RWPE1 (cell line): ENCODE measurements around the gene PER2.

Source experiments
- CTCF ChIA-PET: fragments of 350-600 bp; sonication (Branson Sonifier 250); formaldehyde crosslinking; extraction: SDS; loops from one replicate; lab custom pipeline; 2021; lab: Yijun Ruan, JAX
- POLR2A ChIA-PET: fragments of 400-600 bp; formaldehyde crosslinking; extraction: SDS; loops from one replicate; lab custom pipeline; 2020; ENCODE audit warnings: antibody characterized with exemption; ENCODE audit not compliant: low non-redundant PET; lab: Yijun Ruan, JAX
- DNase-seq: peaks from one replicate; pipeline ENCODE4 v3.0.0; 2012; ENCODE audit warnings: low spot score
- H3K27ac ChIP-seq: fragments of 450-650 bp; 2 replicates; pipeline ENCODE4 v1.5.1; 2017
- TF ChIP-seq, protein P1 (sequence below): fragments of 450-650 bp; conservative IDR thresholded peaks from 2 replicates; pipeline ENCODE4 v1.5.1; 2017; ENCODE audit warnings: low read depth, mild to moderate bottlenecking

The PER2 gene

DNA sequence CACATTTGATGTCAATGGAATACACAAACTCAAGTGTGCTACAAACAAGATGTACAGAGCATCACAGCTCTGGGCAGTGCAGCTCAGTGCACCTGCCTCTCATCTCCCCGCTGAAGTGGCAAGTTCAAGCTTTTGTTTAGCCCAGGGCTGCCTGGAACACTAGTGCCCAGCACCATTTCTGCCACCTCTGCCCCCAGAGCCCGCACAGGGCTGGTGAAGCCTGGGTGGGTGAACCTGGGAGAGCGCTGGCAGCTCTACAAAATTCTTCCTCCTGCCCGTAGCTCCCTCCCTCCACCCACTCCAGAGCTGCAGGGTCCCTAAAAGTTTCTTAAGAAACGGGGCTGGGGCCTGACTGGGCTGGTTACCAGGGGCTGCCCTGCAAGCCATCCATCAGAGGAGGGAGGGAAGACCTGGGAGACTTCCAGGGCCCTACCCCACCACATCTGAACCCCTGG lies 50.1 kb downstream of the PER2 start:
- TF ChIP-seq, protein P1, sequence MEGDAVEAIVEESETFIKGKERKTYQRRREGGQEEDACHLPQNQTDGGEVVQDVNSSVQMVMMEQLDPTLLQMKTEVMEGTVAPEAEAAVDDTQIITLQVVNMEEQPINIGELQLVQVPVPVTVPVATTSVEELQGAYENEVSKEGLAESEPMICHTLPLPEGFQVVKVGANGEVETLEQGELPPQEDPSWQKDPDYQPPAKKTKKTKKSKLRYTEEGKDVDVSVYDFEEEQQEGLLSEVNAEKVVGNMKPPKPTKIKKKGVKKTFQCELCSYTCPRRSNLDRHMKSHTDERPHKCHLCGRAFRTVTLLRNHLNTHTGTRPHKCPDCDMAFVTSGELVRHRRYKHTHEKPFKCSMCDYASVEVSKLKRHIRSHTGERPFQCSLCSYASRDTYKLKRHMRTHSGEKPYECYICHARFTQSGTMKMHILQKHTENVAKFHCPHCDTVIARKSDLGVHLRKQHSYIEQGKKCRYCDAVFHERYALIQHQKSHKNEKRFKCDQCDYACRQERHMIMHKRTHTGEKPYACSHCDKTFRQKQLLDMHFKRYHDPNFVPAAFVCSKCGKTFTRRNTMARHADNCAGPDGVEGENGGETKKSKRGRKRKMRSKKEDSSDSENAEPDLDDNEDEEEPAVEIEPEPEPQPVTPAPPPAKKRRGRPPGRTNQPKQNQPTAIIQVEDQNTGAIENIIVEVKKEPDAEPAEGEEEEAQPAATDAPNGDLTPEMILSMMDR, result no peak
- no peak overlapping the region for H3K27ac ChIP-seq
- no peak for DNase-seq
- CTCF ChIA-PET, result no interaction called here
- POLR2A ChIA-PET, result no interaction called here

DNA sequence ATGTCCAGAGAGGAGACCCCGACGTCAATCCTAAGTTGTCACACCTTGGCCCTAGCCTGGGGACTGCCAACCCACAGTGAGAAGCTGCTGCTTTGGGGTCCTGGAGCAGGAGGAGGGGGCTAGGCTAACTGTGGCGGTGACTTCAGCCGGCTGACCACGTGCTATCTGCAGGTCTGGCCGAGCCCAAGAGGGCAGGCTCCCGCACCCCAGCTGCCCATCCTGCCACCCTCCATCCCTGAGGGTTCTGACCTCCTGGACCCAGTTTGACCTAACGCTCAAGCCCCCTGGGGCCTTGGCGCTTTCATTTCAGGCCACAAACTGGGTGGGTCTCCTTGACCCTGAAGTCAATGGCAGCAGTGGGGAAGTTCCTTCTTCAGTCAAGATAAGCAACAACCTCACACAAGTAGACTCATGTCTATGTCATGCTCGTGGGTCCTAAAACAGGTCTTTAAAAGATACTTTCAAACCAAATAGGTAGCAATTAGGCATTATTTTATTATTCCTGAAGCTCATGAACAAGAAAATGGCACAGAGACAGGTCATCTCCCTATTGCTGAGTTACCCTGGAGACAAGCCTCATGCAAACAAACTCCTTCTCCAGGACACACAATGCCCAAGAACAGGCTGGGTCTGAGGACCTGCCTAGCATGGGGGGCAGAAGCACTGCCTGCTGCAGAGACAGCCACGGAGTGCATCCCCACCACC lies 50.8 kb downstream of the PER2 start:
- TF ChIP-seq, protein P1, result no peak
- POLR2A ChIA-PET, result no interaction called here
- H3K27ac ChIP-seq, result no peak overlapping the region
- CTCF ChIA-PET, result interaction anchor here (1.0 kb wide), 1 partner anchor 8 kb away, joined by 3 read pairs; no protein-coding TSS in a partner anchor
- DNase-seq, result no peak

- ChIA-PET POLR2A (no interaction called here), CTCF (interaction anchor here (1.0 kb wide), 1 partner anchor 9 kb away, joined by 3 read pairs; no protein-coding TSS in a partner anchor)
- no peak for DNase-seq
These were observed 51.8 kb downstream of the PER2 start for GRCh38 chr2:238236571-238236970.

GRCh38 chr2:238235856-238236255 lies 52.6 kb downstream of the PER2 start:
- TF ChIP-seq, protein P1, result no peak
- no peak for DNase-seq
- ChIA-PET POLR2A (no interaction called here), CTCF (no interaction called here)
- no peak overlapping the region for H3K27ac ChIP-seq

More at GRCh38 chr2:238236571-238236970, 51.8 kb downstream of the PER2 start:
- no peak overlapping the region for H3K27ac ChIP-seq
- TF ChIP-seq, protein P1, result no peak

DNA sequence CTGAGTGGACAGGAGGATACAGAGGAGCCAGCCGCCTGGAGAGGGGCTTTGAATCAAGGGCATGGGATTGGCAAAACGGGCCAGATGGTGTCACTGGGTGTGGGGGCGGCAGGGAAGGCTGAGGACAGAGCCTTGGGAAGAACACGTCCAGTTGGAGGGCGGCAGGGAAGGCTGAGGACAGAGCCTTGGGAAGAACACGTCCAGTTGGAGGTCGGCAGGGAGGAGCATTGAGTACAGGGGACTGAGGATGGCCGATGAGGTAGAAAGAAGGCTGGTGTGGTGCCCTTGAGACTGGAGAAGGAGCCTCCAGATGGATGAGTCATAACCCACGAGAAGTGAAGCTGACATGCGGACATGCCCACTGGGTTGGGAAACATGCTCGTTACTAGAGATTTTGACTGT lies 53.1 kb downstream of the PER2 start:
- POLR2A ChIA-PET, result no interaction called here
- H3K27ac ChIP-seq, result no peak overlapping the region
- TF ChIP-seq, protein P1, result no peak
- DNase-seq, result no peak
- CTCF ChIA-PET, result no interaction called here

DNA sequence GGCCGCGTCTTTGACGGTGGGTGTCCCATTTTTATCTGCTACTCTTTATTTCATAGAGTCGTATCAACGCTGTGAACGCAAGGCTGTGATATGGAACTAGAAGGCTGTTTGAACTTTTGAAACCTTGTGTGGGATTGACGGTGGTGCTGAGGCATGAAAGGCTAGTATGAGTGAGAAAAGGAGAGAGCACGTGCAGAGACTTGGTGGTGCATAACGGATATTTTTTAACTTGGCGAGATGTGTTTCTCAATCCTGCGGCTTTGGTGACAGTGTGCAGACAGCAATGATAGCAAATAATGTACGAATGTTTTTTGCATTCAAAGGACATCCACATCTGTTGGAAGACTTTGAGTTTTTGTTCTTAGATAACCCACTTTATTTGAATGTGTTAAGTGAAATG lies 54.8 kb downstream of the PER2 start:
- ChIA-PET POLR2A (no interaction called here), CTCF (no interaction called here)
- H3K27ac ChIP-seq, result no peak overlapping the region
- DNase-seq, result no peak
- TF ChIP-seq, protein P1, result no peak
